Stomach (tissue), 9 donors: ENCODE measurements around the gene TMTC2. TPM values are rescaled to one million over a fixed set of nuclear protein-coding genes. Genes with fewer than 3 reads are reported as not detected.
A peak's percentile ranks its signal among the peaks of the same experiment; 100 is the strongest.

Experiments
- DNase-seq, 2 donors: peaks; one replicate each; pipeline versions ENCODE4 v3.0.0 to v3.0.0-alpha.2; 2013 to 2019
- H3K27ac ChIP-seq, 5 donors: fragments of 200-600 bp in 4 of 5; sonication (generic) in 4 of 5; one replicate each; pipeline ENCODE4 v1.5.1; 2013 to 2019; ENCODE audit warnings: mild to moderate bottlenecking in 1 of 5, moderate library complexity in 1 of 5
- H3K27me3 ChIP-seq, 3 donors: fragments of 200-600 bp; sonication (generic); one replicate each; pipeline ENCODE4 v1.5.1; 2017 to 2019; ENCODE audit warnings: mixed run types in 1 of 3
- H3K36me3 ChIP-seq, 4 donors: fragments of 200-600 bp; sonication (generic); 1 replicate in 3 of 4; 2 replicates in 1 of 4; pipeline ENCODE4 v1.5.1; 2016 to 2019
- H3K4me1 ChIP-seq, 4 donors: fragments of 200-600 bp; sonication (generic); one replicate each; pipeline ENCODE4 v1.5.1; 2016 to 2019
- H3K4me3 ChIP-seq, 4 donors: fragments of 200-600 bp; sonication (generic) in 3 of 4; one replicate each; pipeline ENCODE4 v1.5.1; 2016 to 2019; ENCODE audit warnings: mild to moderate bottlenecking in 1 of 4
- H3K9me3 ChIP-seq, 4 donors: fragments of 200-600 bp; sonication (generic); one replicate each; pipeline ENCODE4 v1.5.1; 2016 to 2019
- CTCF ChIP-seq, 7 experiments: fragments of 450-650 bp in 4 of 7; fragments of 200-600 bp in 3 of 7; sonication (generic) in 3 of 7; IDR thresholded peaks; one replicate each; pipeline ENCODE4 v1.5.1; 2016 to 2019; ENCODE audit warnings: antibody characterized with exemption in 7 of 7, control low read depth in 2 of 7, mild to moderate bottlenecking in 1 of 7
- EP300 ChIP-seq: sonication (generic); formaldehyde crosslinking; IDR thresholded peaks from one replicate; pipeline ENCODE4 v1.6.1; 2017; ENCODE audit warnings: antibody characterized with exemption
- POLR2A ChIP-seq, 4 donors: fragments of 450-650 bp; IDR thresholded peaks; one replicate each; pipeline ENCODE4 v1.6.1; 2016; ENCODE audit warnings: antibody characterized with exemption in 4 of 4, control low read depth in 2 of 4, mild to moderate bottlenecking in 1 of 4, moderate library complexity in 1 of 4
- POLR2AphosphoS5 ChIP-seq, 3 donors: sonication (generic); formaldehyde crosslinking; IDR thresholded peaks; one replicate each; pipeline ENCODE4 v1.6.1; 2016; ENCODE audit warnings: antibody characterized with exemption in 3 of 3
- WGBS, 5 donors: extraction: QIAGEN DNeasy Blood & Tissue Kit in 3 of 5; methylation state at CpG; one replicate each; pipeline versions ENCODE4 v1.1.5 to v1.1.7; 2013 to 2018; 5-methylcytosine and 5-hydroxymethylcytosine counted together
- intact Hi-C: fragments of 100-400 bp; cut with DNase I; formaldehyde crosslinking; loops from one replicate; pipeline ENCODE4 v1.15.1; 2023; ENCODE audit warnings: low total_unique reads
- polyA plus RNA-seq, 3 donors: library from polyadenylated mRNA; stranded (reverse); fragments of 200-250 nt; gene quantifications; one replicate each; pipeline ENCODE4 v1.2.3, GENCODE V29; 2013
- total RNA-seq, 5 donors: library from RNA; depleted of rRNA; stranded (reverse); fragments of >200 nt; gene quantifications; one replicate each; pipeline versions ENCODE4 v1.1.0 to v1.2.3, GENCODE V29; 2014 to 2016
- donor health status: healthy with polysubstance abuse.
- donor health status: Bipolar disorder and iron deficiency.
- donor health status: healthy.

The TMTC2 gene
- total and polyA plus RNA-seq, 8 donors: 6.1 to 60.0 (median 27.5) TPM

- Histone ChIP-seq H3K9me3 (no peaks in the 10 kb centered on the region), H3K4me1 (peaks cover 0 to 10% (median 2%) of the 10 kb centered on the region in 4 donors), H3K4me3 (no peak overlapping the region), H3K36me3 (no peaks in the 10 kb centered on the region), H3K27ac (no peak overlapping the region), H3K27me3 (no peaks in the 10 kb centered on the region)
- no peak for TF ChIP-seq POLR2AphosphoS5 (IDR thresholded peaks at IDR 0.05)
- no peak for TF ChIP-seq POLR2A (IDR thresholded peaks at IDR 0.05)
- TF ChIP-seq EP300: no peak
- no peak for TF ChIP-seq CTCF (IDR thresholded peaks at IDR 0.05)
- 73 to 85% (median 83%) methylated on average over 3 of the region's 3 CpGs for WGBS, 5 donors
- DNase-seq: no peak
- intact Hi-C loops: no loop called here
Measured at GRCh38 chr12:82832981-82833380, 146.3 kb downstream of the TMTC2 start.

- Histone ChIP-seq H3K36me3 (no peaks in the 10 kb centered on the region), H3K4me3 (no peak overlapping the region), H3K27ac (no peak overlapping the region), H3K27me3 (no peaks in the 10 kb centered on the region), H3K9me3 (no peaks in the 10 kb centered on the region), H3K4me1 (peaks cover 0 to 10% (median 3%) of the 10 kb centered on the region in 4 donors)
- DNase-seq: peak in 1 of 2 donors; percentile 53
- intact Hi-C loops: no loop called here
- 54 to 71% (median 60%) methylated on average over 1 of the region's 1 CpG for WGBS, 5 donors
- no peak for TF ChIP-seq POLR2A (IDR thresholded peaks at IDR 0.05)
- TF ChIP-seq EP300: no peak
- TF ChIP-seq CTCF (IDR thresholded peaks at IDR 0.05): no peak
- no peak for TF ChIP-seq POLR2AphosphoS5 (IDR thresholded peaks at IDR 0.05)
Measured at GRCh38 chr12:82833481-82833880, 146.8 kb downstream of the TMTC2 start.

- H3K4me3 ChIP-seq: no peak overlapping the region
- no peaks in the 10 kb centered on the region for H3K9me3 ChIP-seq
- no peak overlapping the region for H3K27ac ChIP-seq
- TF ChIP-seq POLR2A (IDR thresholded peaks at IDR 0.05) (no peak), CTCF (IDR thresholded peaks at IDR 0.05) (no peak), POLR2AphosphoS5 (IDR thresholded peaks at IDR 0.05) (no peak), EP300 (no peak)
- DNase-seq: no peak
- intact Hi-C loops: no loop called here
- no peaks in the 10 kb centered on the region for H3K36me3 ChIP-seq
- H3K27me3 ChIP-seq: no peaks in the 10 kb centered on the region
- peaks cover 0 to 24% (median 10%) of the 10 kb centered on the region in 4 donors for H3K4me1 ChIP-seq
Measured at GRCh38 chr12:82835217-82835616, 148.5 kb downstream of the TMTC2 start.

- intact Hi-C loops: no loop called here
- WGBS, 5 donors: 62 to 73% (median 68%) methylated on average over 1 of the region's 1 CpG
- H3K27ac ChIP-seq: no peak overlapping the region
Measured at GRCh38 chr12:82838131-82838551, 151.4 kb downstream of the TMTC2 start.

More at GRCh38 chr12:82838131-82838551, 151.4 kb downstream of the TMTC2 start:
- Histone ChIP-seq H3K4me3 (no peak overlapping the region), H3K4me1 (peaks cover 0 to 37% (median 16%) of the 10 kb centered on the region in 4 donors), H3K9me3 (no peaks in the 10 kb centered on the region), H3K36me3 (no peaks in the 10 kb centered on the region), H3K27me3 (no peaks in the 10 kb centered on the region)
- no peak for DNase-seq
- TF ChIP-seq POLR2A (IDR thresholded peaks at IDR 0.05): no peak
- TF ChIP-seq POLR2AphosphoS5 (IDR thresholded peaks at IDR 0.05): no peak
- no peak for TF ChIP-seq EP300
- no peak for TF ChIP-seq CTCF (IDR thresholded peaks at IDR 0.05)
